Stimulated activated CD8-positive, alpha-beta memory T cell treated with anti-CD3 and anti-CD28 coated beads, Interleukin-4, amount 100 ng/mL, for 1 hour (primary cell): ENCODE results near the gene CDH2.

ENCODE experiments used
- DNase-seq, 2 donors: peaks; one replicate each; pipeline ENCODE4 v3.0.0-alpha.2; 2020; ENCODE audit warnings: low read depth in 2 of 2, low spot score in 1 of 2

Gene CDH2

GRCh38 chr18:28127763-28128658 lies 48.9 kb downstream of the CDH2 start:
- no peak for DNase-seq

GRCh38 chr18:28127228-28127627 lies 49.7 kb downstream of the CDH2 start:
- DNase-seq: no peak

- DNase-seq: no peak
Measured at GRCh38 chr18:28126768-28127167, 50.2 kb downstream of the CDH2 start.

- DNase-seq: no peak
Measured at GRCh38 chr18:28125051-28125450, 51.9 kb downstream of the CDH2 start.

- no peak for DNase-seq
Measured at GRCh38 chr18:28124131-28125029, 52.5 kb downstream of the CDH2 start.

- DNase-seq: no peak
Measured at GRCh38 chr18:28123401-28124030, 53.4 kb downstream of the CDH2 start.

GRCh38 chr18:28120828-28121515 lies 56.0 kb downstream of the CDH2 start:
- no peak for DNase-seq

- DNase-seq: no peak
Measured at GRCh38 chr18:28116461-28116860, 60.5 kb downstream of the CDH2 start.

GRCh38 chr18:28115149-28115550 lies 61.8 kb downstream of the CDH2 start:
- DNase-seq: no peak

GRCh38 chr18:28114472-28114871 lies 62.5 kb downstream of the CDH2 start:
- no peak for DNase-seq

GRCh38 chr18:28113271-28114029 lies 63.5 kb downstream of the CDH2 start:
- no peak for DNase-seq

- no peak for DNase-seq
Measured at GRCh38 chr18:28112056-28112470, 64.9 kb downstream of the CDH2 start.

GRCh38 chr18:28110924-28111323 lies 66.0 kb downstream of the CDH2 start:
- DNase-seq: no peak

- DNase-seq: no peak
Measured at GRCh38 chr18:28109781-28110560, 67.0 kb downstream of the CDH2 start.

- no peak for DNase-seq
Measured at GRCh38 chr18:28108814-28109213, 68.1 kb downstream of the CDH2 start.

GRCh38 chr18:28108254-28108653 lies 68.7 kb downstream of the CDH2 start:
- DNase-seq: no peak

GRCh38 chr18:28099237-28099636 lies 77.7 kb downstream of the CDH2 start:
- no peak for DNase-seq

- no peak for DNase-seq
Measured at GRCh38 chr18:28095631-28096030, 81.3 kb downstream of the CDH2 start.

GRCh38 chr18:28095041-28095440 lies 81.9 kb downstream of the CDH2 start:
- DNase-seq: no peak
